Dermis blood vessel endothelial cell (primary cell): Measurements from ENCODE around the gene PCNX4. TPM values are rescaled to one million over a fixed set of nuclear protein-coding genes. Genes with fewer than 3 reads are reported as not detected.

Source experiments
- DNase-seq: peaks from one replicate; pipeline ENCODE4 v3.0.0; 2010
- total RNA-seq: library from RNA; depleted of rRNA; stranded (reverse); fragments of >200 nt; gene quantifications from 2 replicates; pipeline ENCODE4 v1.2.3, GENCODE V29; 2014

The PCNX4 gene
- total RNA-seq, 1 donor from 2014 or later = 87.8 TPM

GRCh38 chr14:60210703-60211102 is 119.0 kb downstream of the PCNX4 start:
- DNase-seq = no peak

GRCh38 chr14:60211153-60211552 is 119.4 kb downstream of the PCNX4 start:
- no peak for DNase-seq

DNA sequence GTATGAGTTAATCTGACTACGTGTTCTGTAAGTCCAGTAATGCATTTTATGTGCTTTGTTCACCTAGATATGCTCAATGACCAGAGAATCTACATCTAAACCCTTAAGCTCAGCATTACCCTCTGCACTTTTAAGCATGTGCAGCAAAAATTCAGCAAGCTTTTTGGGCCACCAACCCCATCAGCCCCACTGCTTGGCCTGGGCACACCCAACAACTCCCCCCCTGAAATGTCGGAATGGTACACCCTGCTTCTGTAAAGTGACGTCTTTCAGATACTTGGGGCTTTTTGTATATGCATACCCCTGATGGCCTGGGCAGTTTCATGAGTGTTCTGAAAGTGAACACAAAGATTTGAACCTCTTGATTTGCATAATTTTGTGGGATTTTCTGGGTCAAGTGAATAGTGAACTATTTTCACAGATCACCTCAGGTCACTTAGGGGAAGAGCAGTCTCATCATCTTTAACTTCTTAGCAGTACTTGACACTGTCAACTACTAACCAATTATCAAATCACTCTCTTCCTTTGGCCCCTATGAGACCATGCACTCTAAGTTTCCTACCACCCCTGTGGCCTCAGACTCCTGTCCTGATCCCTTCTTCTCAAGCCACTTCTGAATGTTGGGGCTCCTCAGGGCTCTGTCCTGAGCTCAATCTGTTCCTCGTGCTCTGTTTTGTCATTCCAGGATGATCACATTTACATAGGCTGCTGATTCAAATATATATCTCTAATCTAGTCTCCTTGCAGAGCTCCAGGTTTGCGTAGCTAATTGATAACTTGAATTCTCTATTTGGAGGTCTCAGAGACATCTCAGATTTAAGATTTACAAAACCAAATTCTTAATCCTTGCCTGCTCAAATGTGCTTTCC is 121.0 kb downstream of the PCNX4 start:
- DNase-seq = no peak

DNA sequence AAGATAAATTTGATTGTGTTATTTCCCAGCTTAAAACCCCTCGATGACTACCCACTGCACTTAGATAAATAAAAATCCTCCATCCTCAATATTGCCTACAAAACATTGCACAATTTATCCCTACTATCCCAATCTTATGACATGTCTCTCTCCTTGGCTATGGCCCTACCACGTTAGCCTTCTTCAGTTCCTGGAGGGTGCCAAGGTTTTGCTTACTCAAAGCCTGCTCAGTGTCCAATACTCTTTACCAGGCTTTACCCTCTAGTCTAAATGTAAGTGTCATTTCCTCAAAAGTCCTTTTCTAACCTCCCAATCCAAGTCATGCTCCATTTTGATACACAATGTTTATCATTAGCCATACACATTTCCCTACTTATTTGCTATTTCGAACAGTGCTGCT is 122.3 kb downstream of the PCNX4 start:
- no peak for DNase-seq

DNA sequence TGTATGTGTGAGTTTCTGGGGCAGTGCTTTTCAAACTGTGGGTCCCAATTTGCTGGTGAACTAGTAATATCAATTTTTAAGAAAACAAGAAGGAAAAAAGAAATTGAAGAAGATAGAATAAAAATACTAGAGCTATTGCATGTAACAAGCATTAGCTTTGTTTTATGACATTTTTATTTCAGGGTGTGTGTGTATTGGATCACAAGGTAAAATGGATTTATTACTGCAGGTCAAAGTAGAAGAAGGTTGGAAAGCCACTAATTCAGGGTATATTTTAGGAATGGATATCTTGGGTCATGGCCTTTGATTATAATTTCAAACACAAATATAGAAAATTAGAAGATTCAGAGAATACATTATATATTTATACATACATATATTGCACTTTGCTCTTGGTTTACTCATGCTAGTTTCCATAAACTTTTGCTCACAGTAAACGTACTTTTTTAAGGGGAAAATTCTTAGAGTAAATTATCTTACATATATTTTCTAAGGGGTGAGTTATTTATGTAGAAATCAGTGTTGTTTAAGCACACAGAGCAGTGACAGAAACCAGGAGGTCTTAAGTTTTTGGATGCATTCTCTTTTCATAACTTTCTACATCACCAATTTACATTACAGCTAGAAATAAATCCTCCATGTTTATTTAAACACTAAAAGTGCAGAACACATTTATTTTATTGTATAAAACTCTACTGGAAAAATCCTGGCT is 122.8 kb downstream of the PCNX4 start:
- no peak for DNase-seq

DNA sequence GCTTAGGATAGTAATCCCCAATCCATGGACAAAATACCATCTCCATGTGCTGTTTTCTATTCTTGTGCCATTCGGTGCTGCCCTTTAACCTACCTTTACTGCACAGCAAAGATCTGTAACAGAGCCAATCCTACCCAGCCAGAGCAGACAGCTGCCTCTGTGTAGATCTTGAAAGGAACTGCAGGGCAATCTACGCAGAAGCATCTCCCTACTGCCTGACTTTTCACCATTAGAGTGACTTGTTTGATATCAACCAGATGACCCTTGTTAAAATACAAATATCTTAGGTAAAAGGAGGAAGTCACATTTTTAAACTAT is 123.4 kb downstream of the PCNX4 start:
- no peak for DNase-seq

- no peak for DNase-seq
Observed at GRCh38 chr14:60215520-60216420, 124.0 kb downstream of the PCNX4 start.

DNA sequence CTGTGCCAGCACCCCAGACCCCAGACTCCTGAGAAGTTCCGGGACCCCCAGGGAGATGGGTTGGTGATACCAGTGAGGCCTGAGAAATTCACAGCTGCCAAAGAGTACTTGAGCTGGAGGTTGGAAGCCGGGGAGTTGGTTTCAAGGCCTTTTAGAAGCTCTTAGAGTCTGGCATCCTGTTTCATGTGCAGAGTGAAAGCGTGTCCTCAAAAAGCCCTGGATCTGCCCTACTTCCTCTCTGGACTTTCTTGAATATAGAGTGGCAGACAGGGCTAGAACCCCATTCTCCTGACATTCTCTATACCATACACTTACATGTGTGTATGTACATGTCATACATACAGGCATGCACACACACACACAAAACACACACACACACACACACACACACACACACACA is 126.0 kb downstream of the PCNX4 start:
- DNase-seq = no peak

Other genes with a start within 250 kb of the PCNX4 start
- gene RTN1, start 221.1 kb upstream of the PCNX4 start, total RNA-seq = not detected in 2 replicates
- not detected in 2 replicates for gene LRRC9, start 171.8 kb upstream of the PCNX4 start, total RNA-seq
- gene DHRS7, start 73.5 kb downstream of the PCNX4 start, total RNA-seq = 87.1 and 102 TPM in 2 replicates
- gene PPM1A, start 157.3 kb downstream of the PCNX4 start, total RNA-seq = 23.1 and 42.1 TPM in 2 replicates